GM12873 (cell line): ENCODE data around the gene CD300C.

ENCODE experiments used
- TF ChIP-seq, protein P1 (sequence below): IDR thresholded peaks from 2 replicates; pipeline ENCODE4 v1.5.1; 2012; ENCODE audit warnings: low read depth, mild to moderate bottlenecking, moderate library complexity, low read length, control low read depth; ENCODE audit not compliant: insufficient read depth; ENCODE audit errors: missing control alignments

Gene CD300C

DNA sequence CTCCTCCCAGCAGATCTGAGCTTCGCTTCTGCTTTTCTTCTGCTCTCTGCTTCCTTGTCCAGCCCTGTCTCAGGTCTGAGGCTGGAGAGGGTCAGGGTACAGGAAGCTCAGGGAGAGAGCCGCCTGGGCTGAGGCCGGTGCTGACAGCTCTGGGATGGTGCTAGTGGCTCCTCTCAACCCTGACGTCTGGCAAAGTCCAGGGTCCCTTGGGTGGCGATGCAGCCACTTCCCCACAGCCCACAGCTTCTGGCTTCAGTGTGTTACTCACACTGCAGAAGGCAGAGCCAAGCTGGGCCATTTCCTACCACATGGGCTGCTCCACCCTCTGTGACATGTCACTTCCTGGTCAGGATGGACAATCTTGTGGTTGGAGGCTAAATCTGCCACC lies at the start of gene CD300C:
Gene CD300C, minus strand, starts transcription at position 273 of the 388 bp plus-strand sequence. CDS start 333 bp downstream, outside the sequence.
- TF ChIP-seq, protein P1, sequence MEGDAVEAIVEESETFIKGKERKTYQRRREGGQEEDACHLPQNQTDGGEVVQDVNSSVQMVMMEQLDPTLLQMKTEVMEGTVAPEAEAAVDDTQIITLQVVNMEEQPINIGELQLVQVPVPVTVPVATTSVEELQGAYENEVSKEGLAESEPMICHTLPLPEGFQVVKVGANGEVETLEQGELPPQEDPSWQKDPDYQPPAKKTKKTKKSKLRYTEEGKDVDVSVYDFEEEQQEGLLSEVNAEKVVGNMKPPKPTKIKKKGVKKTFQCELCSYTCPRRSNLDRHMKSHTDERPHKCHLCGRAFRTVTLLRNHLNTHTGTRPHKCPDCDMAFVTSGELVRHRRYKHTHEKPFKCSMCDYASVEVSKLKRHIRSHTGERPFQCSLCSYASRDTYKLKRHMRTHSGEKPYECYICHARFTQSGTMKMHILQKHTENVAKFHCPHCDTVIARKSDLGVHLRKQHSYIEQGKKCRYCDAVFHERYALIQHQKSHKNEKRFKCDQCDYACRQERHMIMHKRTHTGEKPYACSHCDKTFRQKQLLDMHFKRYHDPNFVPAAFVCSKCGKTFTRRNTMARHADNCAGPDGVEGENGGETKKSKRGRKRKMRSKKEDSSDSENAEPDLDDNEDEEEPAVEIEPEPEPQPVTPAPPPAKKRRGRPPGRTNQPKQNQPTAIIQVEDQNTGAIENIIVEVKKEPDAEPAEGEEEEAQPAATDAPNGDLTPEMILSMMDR, result no peak

DNA sequence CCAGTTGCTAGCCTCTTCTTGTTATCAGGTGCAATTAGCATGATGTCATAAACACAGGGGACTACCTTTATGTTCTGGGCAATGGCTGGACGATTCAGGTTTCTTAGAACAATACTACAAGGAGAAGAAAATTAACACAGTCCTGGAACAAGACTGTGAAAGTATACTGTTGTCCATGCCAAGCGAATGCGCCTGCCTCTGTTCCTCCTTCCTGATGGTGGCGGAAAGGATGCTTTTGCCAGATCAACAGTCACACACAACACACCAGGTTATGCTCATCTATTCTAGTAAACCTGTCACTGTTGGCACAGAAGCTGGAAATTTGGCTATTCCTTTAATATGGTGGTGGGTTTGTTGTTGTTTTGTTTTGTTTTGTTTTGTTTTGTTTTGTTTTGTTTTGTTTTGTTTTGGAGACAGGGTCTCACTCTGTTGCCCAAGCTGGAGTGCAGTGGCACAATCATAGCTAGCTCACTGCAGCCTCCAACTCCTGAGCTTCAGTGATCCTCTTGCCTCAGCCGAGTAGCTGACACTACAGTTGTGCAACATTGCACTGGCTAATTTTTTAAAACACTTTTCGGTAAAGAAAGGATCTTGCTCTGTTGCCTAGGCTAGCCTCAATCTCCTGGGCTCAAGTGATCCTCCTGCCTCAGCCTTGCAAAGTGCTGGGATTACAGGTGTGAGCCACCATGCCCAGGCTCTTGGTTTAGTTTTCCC lies 49.3 kb upstream of the CD300C start:
- TF ChIP-seq, protein P1, result no peak

DNA sequence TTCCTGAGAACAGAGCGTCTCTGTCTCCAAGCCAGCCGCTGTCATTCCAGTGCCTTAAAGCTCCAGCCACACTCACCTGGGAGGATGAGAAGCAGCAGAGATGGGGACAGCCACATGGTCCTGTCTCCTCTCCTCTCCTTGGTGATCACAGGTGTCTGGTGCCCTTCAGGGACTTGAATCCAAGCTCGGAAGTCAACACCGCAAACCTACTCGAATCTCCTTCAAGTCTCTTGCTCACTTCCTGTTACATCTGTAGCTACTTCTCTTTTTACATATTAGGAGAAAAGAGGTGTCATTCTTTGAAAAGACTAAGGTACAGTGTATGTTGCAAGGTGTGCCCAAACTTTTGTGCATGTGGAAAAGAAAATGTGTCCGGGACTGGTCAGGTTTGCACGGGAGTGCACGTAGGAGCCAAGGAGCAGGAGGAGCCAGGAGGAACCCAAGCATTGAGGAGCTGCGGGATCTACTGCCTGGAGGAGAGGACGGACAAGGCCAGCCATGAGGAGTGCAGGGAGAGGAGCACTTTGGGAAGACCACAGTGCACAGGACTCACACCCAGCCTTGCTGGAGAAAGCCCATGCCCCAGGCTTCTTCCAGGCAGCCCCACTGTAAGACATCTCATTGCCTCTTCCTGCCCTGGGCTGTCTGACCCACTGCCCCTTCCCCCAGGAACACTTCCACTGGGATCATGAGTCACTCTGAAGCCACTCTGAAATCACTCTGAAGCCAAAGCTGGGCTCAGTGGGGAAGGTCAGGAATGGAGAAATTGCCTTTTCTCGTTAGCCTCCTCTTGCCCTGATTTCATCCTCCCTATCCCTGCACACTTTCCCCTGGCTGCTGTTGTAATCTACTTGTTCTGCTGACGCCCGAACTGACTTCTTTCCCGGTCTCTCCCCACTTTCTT lies 46.4 kb upstream of the CD300C start, which contains the start of gene CD300LD:
Gene CD300LD, minus strand, starts transcription at position 197 of the 904 bp plus-strand sequence. Its CDS starts 81 bp downstream, at position 116.
- TF ChIP-seq, protein P1, result no peak

DNA sequence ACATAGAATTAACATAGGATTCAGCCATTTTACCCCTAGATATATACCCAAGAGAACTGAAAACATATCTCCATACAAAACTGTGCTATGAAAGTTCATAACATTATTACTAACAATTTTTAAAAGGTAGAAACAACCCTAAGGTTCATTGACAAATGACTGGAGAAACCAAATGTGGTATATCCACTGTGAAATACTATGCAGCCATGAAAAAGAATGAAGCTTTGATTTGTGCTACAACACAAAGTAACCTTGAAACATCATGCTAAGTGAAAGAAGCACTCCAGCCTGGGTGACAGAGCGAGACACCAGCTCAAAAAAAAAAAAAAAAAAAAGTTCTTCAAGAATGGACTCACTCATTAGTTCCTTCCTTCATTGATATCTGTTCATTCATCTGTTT lies 45.6 kb upstream of the CD300C start:
- TF ChIP-seq, protein P1, result no peak

DNA sequence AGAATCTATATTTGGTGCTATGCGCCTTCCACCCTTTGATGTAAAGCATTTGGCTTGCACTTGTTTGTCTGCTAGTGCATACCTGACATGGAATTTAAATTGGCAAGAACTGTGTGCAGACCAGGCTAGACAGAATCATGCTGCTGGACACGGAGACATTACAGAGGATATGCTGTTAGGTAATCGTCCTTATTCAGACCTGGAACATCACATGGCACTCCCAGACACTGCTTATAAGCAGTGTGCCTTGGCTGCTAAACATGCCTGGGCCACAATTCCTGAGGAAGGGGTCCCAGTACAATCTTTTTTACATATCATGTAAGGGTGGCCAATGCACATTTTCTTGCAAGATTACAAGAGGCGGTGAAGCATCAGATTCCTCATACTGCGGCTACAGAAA lies 39.8 kb upstream of the CD300C start:
- TF ChIP-seq, protein P1, result no peak

DNA sequence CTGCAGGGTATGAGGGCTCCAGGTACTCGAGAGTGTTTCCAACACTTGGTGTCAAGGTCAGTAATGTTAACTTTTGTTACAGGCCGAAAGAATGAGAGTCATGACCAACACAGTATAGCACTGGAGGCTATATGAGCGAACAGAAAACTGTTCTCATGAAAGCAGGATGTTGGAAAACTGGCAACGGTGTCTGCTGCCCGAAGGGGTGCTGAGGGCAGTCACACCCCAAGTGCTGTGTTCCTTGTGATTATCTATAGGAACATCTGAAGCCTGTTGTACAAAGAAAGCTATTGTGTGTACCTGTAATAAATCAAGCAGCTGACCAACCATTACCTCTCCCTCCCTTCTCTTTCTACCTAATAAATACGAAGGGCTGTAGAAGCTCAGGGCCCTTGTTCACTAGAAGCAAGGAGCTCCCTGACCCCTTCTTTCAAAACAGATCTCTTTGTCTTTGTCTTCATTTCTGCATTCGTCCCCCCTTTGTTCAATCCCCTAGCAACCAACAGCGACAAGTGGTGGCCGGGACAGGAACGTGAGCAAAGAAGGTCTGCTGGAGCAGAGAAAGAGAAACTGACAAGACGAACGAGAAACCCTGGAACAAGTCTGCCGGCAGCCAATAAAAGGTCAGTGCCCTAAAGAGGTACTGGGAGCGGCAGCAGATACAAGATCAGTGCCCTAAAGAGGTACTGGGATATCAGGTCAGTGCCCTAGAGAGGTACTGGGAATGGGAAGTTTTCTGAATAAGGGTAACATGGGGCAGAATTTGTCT lies 38.6 kb upstream of the CD300C start:
- TF ChIP-seq, protein P1, result no peak

DNA sequence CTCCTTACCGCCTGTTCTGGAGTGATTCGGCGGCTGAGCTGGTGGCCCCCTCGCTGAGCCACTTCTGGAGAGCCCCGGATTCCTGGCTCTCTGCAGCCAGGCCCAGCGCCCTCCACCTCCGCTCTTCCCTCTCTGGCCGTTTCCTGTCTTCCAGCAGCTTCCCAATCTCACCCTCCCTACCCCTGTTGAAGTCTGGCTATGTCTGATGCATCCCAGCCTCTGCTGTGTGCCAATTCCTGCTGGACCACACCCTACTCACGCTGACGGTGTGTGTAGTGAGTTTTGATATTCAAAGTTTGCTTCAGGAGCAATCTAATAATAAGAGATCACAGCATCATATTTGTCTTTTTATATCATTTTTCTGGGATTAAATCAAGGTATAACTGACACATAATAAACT lies 36.7 kb upstream of the CD300C start:
- TF ChIP-seq, protein P1, result no peak
